Hematopoietic multipotent progenitor cell treated with erythropoietin and hydrocortisone succinate and interleukin-3 and kit ligand, for 8 days (in vitro differentiated cells): ENCODE data around the gene DRGX.

ENCODE experiments used
- DNase-seq: peaks from one replicate; pipeline ENCODE4 v3.0.0-alpha.2; 2015

DRGX gene

GRCh38 chr10:49395741-49396665 lies at the start of gene DRGX:
DRGX (minus strand) TSS chr10:49396089; CDS start chr10:49395440, 649 bp downstream.
- DNase-seq = no peak

DNA sequence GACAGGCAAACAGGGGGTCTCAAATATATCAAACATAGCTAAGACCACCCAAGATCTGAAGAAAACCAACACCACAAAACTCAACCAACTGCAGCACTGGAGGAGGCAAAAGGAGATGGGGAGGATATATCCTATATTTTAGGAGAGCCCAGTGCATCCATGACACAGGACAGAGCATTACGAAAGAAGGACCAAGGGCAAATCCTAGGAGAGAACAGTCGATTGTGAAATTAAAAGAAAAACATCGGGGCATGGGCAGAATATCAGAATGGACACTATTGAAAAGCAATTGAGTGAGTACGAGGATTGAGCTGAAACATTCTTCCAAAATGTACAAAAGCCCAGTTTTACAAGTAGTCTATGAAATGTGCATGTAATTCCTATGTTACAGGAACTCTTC lies 48.5 kb upstream of the DRGX start:
- no peak for DNase-seq

GRCh38 chr10:49442863-49443262 lies 47.0 kb upstream of the DRGX start:
- DNase-seq = no peak

DNA sequence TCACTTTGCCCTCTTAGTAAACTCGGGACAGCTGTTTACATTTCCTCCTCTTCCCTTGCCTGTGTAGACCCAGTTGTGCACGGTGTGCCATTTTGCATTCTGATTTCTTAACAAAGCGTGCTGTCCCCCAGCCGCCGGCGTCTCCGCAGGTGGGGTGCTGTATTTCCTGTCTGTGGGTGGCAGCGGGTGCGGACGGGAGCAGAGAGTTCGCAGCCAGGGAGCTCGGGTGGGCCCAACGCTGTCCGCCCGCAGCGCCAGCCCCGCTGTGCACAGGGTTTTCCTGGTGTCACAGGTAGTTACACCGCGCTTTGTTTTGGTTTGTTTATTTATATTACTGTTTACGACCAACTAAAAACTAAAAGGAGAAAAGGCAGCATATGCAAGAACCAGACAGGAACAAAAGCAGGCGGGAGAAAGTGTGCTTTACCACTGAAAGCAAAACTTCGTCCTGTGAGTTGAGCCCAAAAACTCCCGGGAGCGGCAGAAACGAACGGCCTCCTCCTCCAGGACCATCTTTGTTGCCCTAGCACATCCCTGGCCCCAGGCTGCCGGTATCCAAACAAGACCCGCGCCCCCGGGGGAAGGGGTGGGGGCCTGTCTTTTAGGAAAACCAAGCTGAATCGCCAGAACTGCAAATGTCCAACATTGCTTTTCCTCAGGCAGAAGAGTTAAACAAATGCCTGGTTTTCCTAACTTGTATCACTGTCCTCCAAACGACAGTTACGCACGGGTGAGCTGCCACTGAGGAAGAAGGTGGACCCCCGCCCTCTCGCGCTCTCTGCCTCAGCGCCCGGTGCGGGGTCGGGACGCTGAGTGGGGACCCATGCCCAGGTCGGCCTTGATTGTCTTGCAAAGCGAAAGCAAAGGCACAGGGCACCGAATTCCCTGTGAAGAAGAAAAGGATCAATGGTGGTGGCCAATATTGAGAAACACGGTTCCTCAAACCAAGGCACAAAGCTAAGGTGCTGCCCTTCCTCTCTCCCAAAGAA lies 45.9 kb upstream of the DRGX start:
- no peak for DNase-seq

GRCh38 chr10:49435225-49435624 lies 39.3 kb upstream of the DRGX start:
- no peak for DNase-seq

DNA sequence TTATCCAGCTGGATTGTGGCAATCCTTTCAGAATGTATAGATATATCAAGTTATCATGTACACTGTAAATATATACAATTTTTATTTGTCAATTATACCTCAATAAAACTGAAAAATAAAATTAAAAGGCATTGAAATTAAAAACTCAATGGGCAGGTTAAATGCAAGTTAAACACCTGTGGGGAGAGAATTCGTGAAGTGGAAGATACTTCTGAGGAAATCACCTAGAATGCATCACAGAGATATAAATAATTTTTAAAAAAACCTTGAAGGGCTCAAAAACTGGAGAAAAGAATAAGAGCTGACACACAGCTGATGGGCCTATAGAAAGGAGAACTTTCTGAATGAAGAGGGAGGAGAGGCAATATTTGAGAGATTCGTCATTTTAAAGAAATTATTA lies 37.2 kb upstream of the DRGX start:
- no peak for DNase-seq

DNA sequence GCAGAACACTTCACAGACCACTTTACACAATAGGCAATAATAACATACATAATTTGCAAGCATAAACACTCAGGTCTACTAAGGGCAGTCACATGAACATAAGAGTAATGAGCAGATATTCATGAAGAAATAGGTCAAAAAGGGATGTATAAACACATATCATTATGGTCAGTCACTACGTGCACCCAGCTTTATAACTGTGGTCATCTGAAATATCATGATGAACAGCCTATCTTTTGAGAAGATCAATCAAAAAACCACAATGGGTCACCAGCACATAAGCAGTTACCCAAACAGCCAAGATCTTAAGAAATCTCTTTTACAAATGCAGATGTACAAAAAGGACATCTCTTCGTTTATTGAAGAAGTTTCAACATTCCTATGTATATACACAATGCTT lies 35.5 kb upstream of the DRGX start:
- no peak for DNase-seq

GRCh38 chr10:49429458-49429857 lies 33.6 kb upstream of the DRGX start:
- DNase-seq = no peak

GRCh38 chr10:49426490-49427360 lies 30.8 kb upstream of the DRGX start:
- DNase-seq = no peak

DNA sequence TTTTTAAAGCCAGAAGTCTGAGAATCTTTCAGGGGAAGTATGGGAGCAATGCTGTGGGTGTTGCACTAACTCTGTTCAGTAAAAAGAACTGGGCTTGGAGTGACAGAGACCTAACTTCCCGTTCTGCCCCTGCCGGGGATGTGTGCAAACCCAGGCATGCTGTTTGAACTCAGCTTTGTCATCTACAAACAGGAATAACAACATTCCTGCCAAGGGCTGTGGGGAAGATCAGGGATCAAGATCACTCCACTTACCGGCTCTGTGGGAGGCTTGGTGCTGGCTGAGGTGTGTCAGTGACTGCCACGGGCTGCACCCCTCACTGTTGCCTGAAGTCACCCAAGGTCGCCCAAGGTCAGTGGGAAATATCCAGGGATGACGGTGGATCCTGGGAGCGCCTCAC lies 23.1 kb upstream of the DRGX start:
- DNase-seq = no peak

DNA sequence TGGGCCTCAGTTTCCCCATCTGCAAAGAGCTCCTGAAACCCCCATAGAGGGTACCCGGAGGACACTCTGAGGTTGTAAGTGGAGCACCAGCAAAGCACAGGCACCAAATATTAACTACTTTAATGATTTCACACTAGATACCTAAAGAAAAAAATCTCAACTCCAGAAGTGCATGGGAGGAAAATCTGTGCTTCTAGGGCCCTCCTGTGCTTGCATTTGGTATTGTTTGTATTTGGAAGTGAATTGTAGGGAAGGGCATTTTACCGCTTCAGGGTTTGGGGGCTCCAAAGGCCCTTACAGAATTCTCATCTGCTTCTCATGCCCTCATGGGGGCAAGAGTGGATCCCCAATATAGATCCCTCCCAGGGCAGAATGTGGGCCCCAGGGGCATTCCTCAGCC lies 22.4 kb upstream of the DRGX start:
- no peak for DNase-seq

DNA sequence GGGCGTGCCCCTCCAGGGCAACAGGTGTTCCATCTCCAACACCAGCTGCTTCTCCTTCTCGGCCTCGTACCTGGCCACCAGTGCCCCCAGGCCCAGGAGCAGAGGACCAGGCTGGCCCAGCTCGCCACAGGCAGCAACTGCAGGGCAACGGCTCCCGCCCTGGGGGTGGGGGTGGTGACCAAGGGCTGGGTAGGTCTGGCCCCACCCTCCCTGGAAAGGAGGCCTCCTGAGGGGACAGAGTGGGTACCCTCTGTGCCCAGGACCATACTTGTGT lies 22.1 kb upstream of the DRGX start:
- DNase-seq = no peak

GRCh38 chr10:49417311-49418052 lies 21.6 kb upstream of the DRGX start:
- no peak for DNase-seq

DNA sequence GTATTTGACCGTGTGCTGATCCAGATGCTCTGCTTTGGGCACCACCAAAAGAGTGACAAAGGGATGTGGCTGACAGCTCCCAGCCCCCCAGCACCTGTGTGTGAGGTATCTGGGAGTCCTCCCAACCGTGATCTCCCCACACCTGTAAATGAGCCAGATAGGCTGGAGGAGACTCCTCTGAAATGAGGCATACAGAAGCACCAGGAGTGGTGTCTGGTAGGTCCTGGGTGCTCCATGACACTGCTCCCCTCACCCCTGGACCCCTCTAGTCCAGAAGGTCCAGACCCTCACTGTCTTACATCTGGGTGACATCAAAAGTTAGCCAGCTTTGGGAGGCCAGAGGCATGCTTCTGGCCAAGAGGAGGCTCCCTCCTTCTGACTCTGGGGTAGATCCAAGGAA lies 20.0 kb upstream of the DRGX start:
- no peak for DNase-seq

DNA sequence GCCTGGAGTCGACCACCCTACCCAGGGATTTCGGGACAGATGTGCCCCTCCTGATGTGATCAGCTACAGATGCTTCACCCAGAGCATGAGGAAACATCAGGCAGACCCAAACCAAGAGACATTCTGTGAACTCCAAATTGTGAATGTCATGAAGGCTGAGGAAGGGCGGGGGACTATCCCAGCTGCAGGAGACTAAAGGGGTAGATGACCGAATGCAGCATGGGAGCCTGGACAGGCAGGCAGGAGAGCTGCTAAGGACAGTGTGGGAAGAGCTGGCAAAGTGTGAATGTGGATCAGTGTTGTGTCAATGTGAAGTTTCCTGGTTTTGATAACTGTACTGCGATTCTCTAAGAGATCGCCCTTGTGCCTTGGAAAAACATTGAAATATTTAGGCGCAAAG lies 19.2 kb upstream of the DRGX start:
- DNase-seq = no peak

- no peak for DNase-seq
Measured at GRCh38 chr10:49414496-49414895, 18.6 kb upstream of the DRGX start.

- DNase-seq = no peak
Measured at GRCh38 chr10:49412571-49412970, 16.7 kb upstream of the DRGX start.

GRCh38 chr10:49410365-49411074 lies 14.6 kb upstream of the DRGX start:
- no peak for DNase-seq

DNA sequence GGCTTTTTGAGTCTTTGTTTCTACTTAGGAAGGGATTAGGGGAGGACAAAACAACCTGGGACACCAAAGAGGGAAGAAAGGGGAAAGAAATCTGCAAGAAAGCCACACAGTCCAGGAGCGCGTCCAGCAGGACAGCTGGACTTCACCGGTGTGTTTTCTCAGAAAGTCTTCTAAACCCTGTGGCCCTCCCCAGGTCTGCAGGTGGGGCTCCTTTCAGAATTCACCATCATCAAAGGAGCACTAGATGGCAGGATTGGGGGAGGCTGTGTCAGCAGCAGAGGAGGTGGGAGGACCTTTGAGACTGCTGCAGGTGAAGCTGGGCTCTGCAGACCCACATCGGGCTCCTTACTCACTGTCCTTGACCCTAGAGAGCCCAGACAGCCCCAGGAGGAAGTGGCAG lies 13.9 kb upstream of the DRGX start:
- no peak for DNase-seq

GRCh38 chr10:49408519-49409306 lies 12.8 kb upstream of the DRGX start:
- no peak for DNase-seq
